Smooth muscle cell (in vitro differentiated cells): ENCODE measurements around the gene MRGPRF. TPM values are rescaled to one million over a fixed set of nuclear protein-coding genes. Genes with fewer than 3 reads are reported as not detected.

Experiments
- DNase-seq: peaks from one replicate; lab custom pipeline; 2025; ENCODE audit not compliant: unreplicated experiment; lab: John Stamatoyannopoulos, UW
- H2AFZ ChIP-seq: fragments of 200-600 bp; sonication (generic); 2 replicates; pipeline ENCODE4 v1.6.0; 2016; ENCODE audit warnings: antibody characterized with exemption, low read depth, mild to moderate bottlenecking
- H3F3A ChIP-seq: fragments of 200-600 bp; sonication (generic); 2 replicates; pipeline ENCODE4 v1.6.0; 2017; ENCODE audit warnings: antibody characterized with exemption, low read depth
- H3K27ac ChIP-seq: fragments of 200-600 bp; sonication (generic); 2 replicates; pipeline ENCODE4 v1.5.1; 2016; ENCODE audit warnings: low read depth, mild to moderate bottlenecking
- H3K27me3 ChIP-seq: fragments of 200-600 bp; sonication (generic); 2 replicates; pipeline ENCODE4 v1.6.1; 2016; ENCODE audit warnings: low read depth, mild to moderate bottlenecking
- H3K36me3 ChIP-seq: fragments of 200-600 bp; sonication (generic); 2 replicates; pipeline ENCODE4 v1.5.1; 2016; ENCODE audit warnings: low read depth
- H3K4me1 ChIP-seq: fragments of 200-600 bp; sonication (generic); 2 replicates; pipeline ENCODE4 v1.5.1; 2016; ENCODE audit warnings: low read depth
- H3K4me2 ChIP-seq: fragments of 200-600 bp; sonication (generic); 2 replicates; pipeline ENCODE4 v1.6.0; 2016; ENCODE audit warnings: mild to moderate bottlenecking
- H3K4me3 ChIP-seq: fragments of 200-600 bp; sonication (generic); 2 replicates; pipeline ENCODE4 v1.5.1; 2016; ENCODE audit warnings: mild to moderate bottlenecking
- H3K79me2 ChIP-seq: fragments of 200-600 bp; sonication (generic); 2 replicates; pipeline ENCODE4 v1.6.0; 2016; ENCODE audit warnings: low read depth, mild to moderate bottlenecking
- H3K9ac ChIP-seq: fragments of 200-600 bp; sonication (generic); 2 replicates; pipeline ENCODE4 v1.6.0; 2016; ENCODE audit warnings: low read depth
- H3K9me3 ChIP-seq: fragments of 200-600 bp; sonication (generic); replicated peaks from 2 replicates; pipeline ENCODE4 v1.5.1; 2016; ENCODE audit warnings: low read depth
- H4K20me1 ChIP-seq: fragments of 200-600 bp; sonication (generic); 2 replicates; pipeline ENCODE4 v1.6.0; 2016; ENCODE audit warnings: low read depth
- CTCF ChIP-seq: fragments of 200-600 bp; sonication (generic); IDR thresholded peaks from 2 replicates; pipeline ENCODE4 v1.5.1; 2017; ENCODE audit warnings: borderline replicate concordance, mild to moderate bottlenecking, antibody characterized with exemption; ENCODE audit not compliant: insufficient read depth, poor library complexity, severe bottlenecking
- WGBS: methylation state at CpG from one replicate; pipeline ENCODE4 v1.1.7; 2016; ENCODE audit warnings: low lambda C conversion rate; 5-methylcytosine and 5-hydroxymethylcytosine counted together
- polyA plus RNA-seq: library from polyadenylated mRNA; unstranded; fragments of >200 nt; fragmentation: Nextera tagmentation; extraction: Ambion mirVana; gene quantifications from 2 replicates; pipeline ENCODE4 v1.2.1, GENCODE V29; 2016
- total RNA-seq: library from RNA; depleted of rRNA; stranded (reverse); fragments of >200 nt; gene quantifications from 2 replicates; pipeline ENCODE4 v1.2.3, GENCODE V29; 2014

MRGPRF gene
- total and polyA plus RNA-seq, 2 experiments from 2014 or later, result 6.7 to 17.2 TPM

GRCh38 chr11:68982134-68982533 lies 30.9 kb downstream of the MRGPRF start:
- Histone ChIP-seq H3K4me3 (no peak overlapping the region), H3K79me2 (no peaks in the 10 kb centered on the region), H2AFZ (no peak overlapping the region), H3F3A (no peaks in the 10 kb centered on the region), H3K27me3 (no peaks in the 10 kb centered on the region), H3K27ac (no peak overlapping the region), H4K20me1 (no peaks in the 10 kb centered on the region), H3K4me1 (no peaks in the 10 kb centered on the region), H3K4me2 (no peak overlapping the region), H3K9me3 (no peaks in the 10 kb centered on the region), H3K9ac (no peak overlapping the region), H3K36me3 (no peaks in the 10 kb centered on the region)
- no peak for DNase-seq
- WGBS, result 96% methylated on average over 2 of the region's 2 CpGs
- no peak for TF ChIP-seq CTCF

- Histone ChIP-seq H3K27ac (no peak within 1 kb of the TSS), H3K36me3 (no peaks in the 10 kb centered on the region), H3K9me3 (no peaks in the 10 kb centered on the region), H3K4me1 (no peaks in the 10 kb centered on the region), H3F3A (no peaks in the 10 kb centered on the region), H3K27me3 (no peaks in the 10 kb centered on the region), H3K9ac (no peak within 1 kb of the TSS), H4K20me1 (no peaks in the 10 kb centered on the region), H3K4me3 (no peak within 1 kb of the TSS), H3K79me2 (no peaks in the 10 kb centered on the region), H3K4me2 (no peak within 1 kb of the TSS), H2AFZ (no peak within 1 kb of the TSS)
- 82% methylated on average over 8 of the region's 8 CpGs for WGBS
- DNase-seq, result no peak
- no peak for TF ChIP-seq CTCF
These were observed 32.3 kb downstream of the MRGPRF start, which contains the start of gene MRGPRD for GRCh38 chr11:68980776-68981065. MRGPRD (minus strand) TSS chr11:68980986; CDS start chr11:68980986, 0 bp downstream.

GRCh38 chr11:68979931-68980775 lies 32.9 kb downstream of the MRGPRF start:
- DNase-seq, result no peak
- H3F3A ChIP-seq, result no peaks in the 10 kb centered on the region
- no peak overlapping the region for H3K4me2 ChIP-seq
- no peaks in the 10 kb centered on the region for H3K36me3 ChIP-seq
- no peak overlapping the region for H3K4me3 ChIP-seq
- no peaks in the 10 kb centered on the region for H4K20me1 ChIP-seq
- no peaks in the 10 kb centered on the region for H3K9me3 ChIP-seq
- no peak overlapping the region for H2AFZ ChIP-seq
- H3K27me3 ChIP-seq, result no peaks in the 10 kb centered on the region
- no peak overlapping the region for H3K27ac ChIP-seq
- 90% methylated on average over 33 of the region's 33 CpGs for WGBS
- H3K79me2 ChIP-seq, result no peaks in the 10 kb centered on the region
- TF ChIP-seq CTCF, result no peak
- H3K9ac ChIP-seq, result no peak overlapping the region
- H3K4me1 ChIP-seq, result no peaks in the 10 kb centered on the region
